ENCODE measurements around the gene WDR82. TPM values are rescaled to one million over a fixed set of nuclear protein-coding genes. Genes with fewer than 3 reads are reported as not detected.
A peak's percentile ranks its signal among the peaks of the same experiment; 100 is the strongest.

Gene WDR82
- total and polyA plus RNA-seq, 9 of the 15 experiments (the other 6 are each of a cell fraction or from before 2014, with no cell fraction given) = 6.4 to 62.9 (median 37.1) TPM

DNA sequence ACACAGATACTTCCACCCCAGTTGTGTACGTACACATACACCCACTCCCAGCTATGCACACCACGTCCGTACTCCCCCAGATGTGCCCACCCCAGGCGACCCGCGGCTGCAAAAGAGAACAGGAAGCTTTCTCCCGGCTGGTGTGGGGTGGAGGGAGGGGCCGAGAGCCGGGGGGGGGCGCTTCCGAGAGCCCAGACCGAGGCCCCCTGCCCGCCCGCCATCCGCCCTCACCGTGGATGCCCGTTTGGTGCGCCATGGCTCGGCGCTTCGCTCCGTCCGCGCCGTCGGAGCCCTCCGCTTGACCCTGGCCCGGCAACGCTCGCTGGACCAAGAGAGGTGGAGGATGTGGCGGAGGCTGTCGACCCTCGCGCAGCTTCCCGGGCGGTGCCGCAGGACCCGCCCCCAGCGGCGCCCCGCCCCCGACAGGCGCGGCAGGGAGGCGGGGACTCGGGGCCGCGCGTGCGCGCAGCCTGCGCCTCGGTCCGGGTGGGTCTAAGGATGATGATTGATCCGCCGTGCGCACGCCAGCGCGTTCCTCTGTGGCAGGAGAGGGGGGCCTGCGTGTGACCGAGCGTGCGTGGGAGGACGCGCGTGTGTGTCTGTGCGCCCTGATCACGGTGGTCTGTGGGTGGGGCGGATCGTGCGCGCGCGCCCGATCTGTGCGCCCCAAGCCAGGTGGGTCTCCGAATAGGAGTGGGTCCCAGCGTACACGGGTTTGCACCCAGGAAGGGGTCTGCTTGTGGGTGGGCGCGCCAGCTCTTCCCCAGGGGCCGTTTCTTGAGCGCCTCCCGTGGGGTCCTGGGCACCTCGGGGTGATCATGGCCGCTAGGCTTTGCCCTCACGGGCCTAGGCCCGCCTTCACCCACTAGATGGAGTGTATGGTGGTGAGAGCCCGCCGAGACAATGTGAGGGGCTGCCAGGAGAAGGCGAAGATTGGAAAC is 39.4 kb downstream of the WDR82 start, which contains the start of gene TWF2 (continued):
- TF ChIP-seq, protein P1, sequence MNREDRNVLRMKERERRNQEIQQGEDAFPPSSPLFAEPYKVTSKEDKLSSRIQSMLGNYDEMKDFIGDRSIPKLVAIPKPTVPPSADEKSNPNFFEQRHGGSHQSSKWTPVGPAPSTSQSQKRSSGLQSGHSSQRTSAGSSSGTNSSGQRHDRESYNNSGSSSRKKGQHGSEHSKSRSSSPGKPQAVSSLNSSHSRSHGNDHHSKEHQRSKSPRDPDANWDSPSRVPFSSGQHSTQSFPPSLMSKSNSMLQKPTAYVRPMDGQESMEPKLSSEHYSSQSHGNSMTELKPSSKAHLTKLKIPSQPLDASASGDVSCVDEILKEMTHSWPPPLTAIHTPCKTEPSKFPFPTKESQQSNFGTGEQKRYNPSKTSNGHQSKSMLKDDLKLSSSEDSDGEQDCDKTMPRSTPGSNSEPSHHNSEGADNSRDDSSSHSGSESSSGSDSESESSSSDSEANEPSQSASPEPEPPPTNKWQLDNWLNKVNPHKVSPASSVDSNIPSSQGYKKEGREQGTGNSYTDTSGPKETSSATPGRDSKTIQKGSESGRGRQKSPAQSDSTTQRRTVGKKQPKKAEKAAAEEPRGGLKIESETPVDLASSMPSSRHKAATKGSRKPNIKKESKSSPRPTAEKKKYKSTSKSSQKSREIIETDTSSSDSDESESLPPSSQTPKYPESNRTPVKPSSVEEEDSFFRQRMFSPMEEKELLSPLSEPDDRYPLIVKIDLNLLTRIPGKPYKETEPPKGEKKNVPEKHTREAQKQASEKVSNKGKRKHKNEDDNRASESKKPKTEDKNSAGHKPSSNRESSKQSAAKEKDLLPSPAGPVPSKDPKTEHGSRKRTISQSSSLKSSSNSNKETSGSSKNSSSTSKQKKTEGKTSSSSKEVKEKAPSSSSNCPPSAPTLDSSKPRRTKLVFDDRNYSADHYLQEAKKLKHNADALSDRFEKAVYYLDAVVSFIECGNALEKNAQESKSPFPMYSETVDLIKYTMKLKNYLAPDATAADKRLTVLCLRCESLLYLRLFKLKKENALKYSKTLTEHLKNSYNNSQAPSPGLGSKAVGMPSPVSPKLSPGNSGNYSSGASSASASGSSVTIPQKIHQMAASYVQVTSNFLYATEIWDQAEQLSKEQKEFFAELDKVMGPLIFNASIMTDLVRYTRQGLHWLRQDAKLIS (CRISPR knock-in tag; IDR thresholded peaks at IDR 0.05) = peak; percentile 52; the same call in 1 of the 2 replicates
- peak in 1 of 2 experiments; percentile 60; a peak in 1 of 4 replicates for TF ChIP-seq TEAD1 (CRISPR knock-in tag; IDR thresholded peaks at IDR 0.05)
- TF ChIP-seq ZNF146 (CRISPR knock-in tag; IDR thresholded peaks at IDR 0.05; ENCODE audit: unreplicated experiment) = no peak
- no peak for TF ChIP-seq NCOA6 (IDR thresholded peaks at IDR 0.05)
- TF ChIP-seq POLR2A (conservative IDR thresholded peaks at IDR 0.05) = peak; percentile 73
- TF ChIP-seq FOXP1 (CRISPR knock-in tag; IDR thresholded peaks at IDR 0.05) = no peak
- 0 out of 2 replicates have a peak, but pooled peaks have one; percentile 29 for TF ChIP-seq CBX1 (IDR thresholded peaks at IDR 0.05; ENCODE audit: low read depth)
- no peak for TF ChIP-seq DPF2 (IDR thresholded peaks at IDR 0.05)
- TF ChIP-seq KDM4B (IDR thresholded peaks at IDR 0.05; ENCODE audit: borderline replicate concordance in 2 of 2, low read depth in 1 of 2) = no peak
- no peak for TF ChIP-seq CHD2 (IDR thresholded peaks at IDR 0.05; ENCODE audit: low read depth, low read length)
- no peak for TF ChIP-seq ZNF766 (CRISPR knock-in tag; conservative IDR thresholded peaks at IDR 0.05)
- TF ChIP-seq, protein P2, sequence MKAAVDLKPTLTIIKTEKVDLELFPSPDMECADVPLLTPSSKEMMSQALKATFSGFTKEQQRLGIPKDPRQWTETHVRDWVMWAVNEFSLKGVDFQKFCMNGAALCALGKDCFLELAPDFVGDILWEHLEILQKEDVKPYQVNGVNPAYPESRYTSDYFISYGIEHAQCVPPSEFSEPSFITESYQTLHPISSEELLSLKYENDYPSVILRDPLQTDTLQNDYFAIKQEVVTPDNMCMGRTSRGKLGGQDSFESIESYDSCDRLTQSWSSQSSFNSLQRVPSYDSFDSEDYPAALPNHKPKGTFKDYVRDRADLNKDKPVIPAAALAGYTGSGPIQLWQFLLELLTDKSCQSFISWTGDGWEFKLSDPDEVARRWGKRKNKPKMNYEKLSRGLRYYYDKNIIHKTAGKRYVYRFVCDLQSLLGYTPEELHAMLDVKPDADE (conservative IDR thresholded peaks at IDR 0.05; ENCODE audit: control insufficient read depth, low read depth, low read length) = no peak
- peak; percentile 8; the same call in 1 of the 2 replicates for TF ChIP-seq ARID1B (IDR thresholded peaks at IDR 0.05)
- TF ChIP-seq, protein P3, sequence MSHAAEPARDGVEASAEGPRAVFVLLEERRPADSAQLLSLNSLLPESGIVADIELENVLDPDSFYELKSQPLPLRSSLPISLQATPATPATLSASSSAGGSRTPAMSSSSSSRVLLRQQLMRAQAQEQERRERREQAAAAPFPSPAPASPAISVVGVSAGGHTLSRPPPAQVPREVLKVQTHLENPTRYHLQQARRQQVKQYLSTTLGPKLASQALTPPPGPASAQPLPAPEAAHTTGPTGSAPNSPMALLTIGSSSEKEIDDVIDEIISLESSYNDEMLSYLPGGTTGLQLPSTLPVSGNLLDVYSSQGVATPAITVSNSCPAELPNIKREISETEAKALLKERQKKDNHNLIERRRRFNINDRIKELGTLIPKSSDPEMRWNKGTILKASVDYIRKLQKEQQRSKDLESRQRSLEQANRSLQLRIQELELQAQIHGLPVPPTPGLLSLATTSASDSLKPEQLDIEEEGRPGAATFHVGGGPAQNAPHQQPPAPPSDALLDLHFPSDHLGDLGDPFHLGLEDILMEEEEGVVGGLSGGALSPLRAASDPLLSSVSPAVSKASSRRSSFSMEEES (CRISPR knock-in tag; IDR thresholded peaks at IDR 0.05) = no peak
- TF ChIP-seq, protein P4, sequence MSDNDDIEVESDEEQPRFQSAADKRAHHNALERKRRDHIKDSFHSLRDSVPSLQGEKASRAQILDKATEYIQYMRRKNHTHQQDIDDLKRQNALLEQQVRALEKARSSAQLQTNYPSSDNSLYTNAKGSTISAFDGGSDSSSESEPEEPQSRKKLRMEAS (CRISPR knock-in tag; IDR thresholded peaks at IDR 0.05) = no peak; the same call in 1 of the 2 replicates
- no peak for TF ChIP-seq PHB2 (IDR thresholded peaks at IDR 0.05; ENCODE audit: low read depth)
- no peak for TF ChIP-seq PTTG1 (tag; IDR thresholded peaks at IDR 0.05; ENCODE audit: low read depth)
